Lower lobe of right lung (tissue), 2 donors: ENCODE data around the gene PPIP5K2. TPM values are rescaled to one million over a fixed set of nuclear protein-coding genes. Genes with fewer than 3 reads are reported as not detected.
A peak's percentile ranks its signal among the peaks of the same experiment; 100 is the strongest.

Source experiments
- ATAC-seq, 2 donors: fragments of 200-7000 bp; cut with Tn5 transposase; one replicate each; pipeline ENCODE4 v1.9.1; 2020 to 2022; ENCODE audit warnings: mild to moderate bottlenecking in 2 of 2, moderate library complexity in 2 of 2
- DNase-seq: peaks from one replicate; pipeline ENCODE4 v3.0.0-alpha.2; 2020
- H3K27ac ChIP-seq: fragments of 200-600 bp; one replicate; pipeline ENCODE4 v1.8.0; 2022
- H3K27me3 ChIP-seq: fragments of 200-600 bp; one replicate; pipeline ENCODE4 v1.8.0; 2022; ENCODE audit warnings: low read depth
- H3K36me3 ChIP-seq: fragments of 200-600 bp; one replicate; pipeline ENCODE4 v1.8.0; 2022; ENCODE audit warnings: mild to moderate bottlenecking
- H3K4me1 ChIP-seq: fragments of 200-600 bp; one replicate; pipeline ENCODE4 v1.8.0; 2022
- H3K4me3 ChIP-seq: fragments of 200-600 bp; one replicate; pipeline ENCODE4 v1.8.0; 2022; ENCODE audit warnings: mild to moderate bottlenecking
- H3K9me3 ChIP-seq: fragments of 200-600 bp; one replicate; pipeline ENCODE4 v1.8.0; 2022
- CTCF ChIP-seq: fragments of 200-600 bp; IDR thresholded peaks from one replicate; pipeline ENCODE4 v1.8.0; 2022; ENCODE audit warnings: antibody characterized with exemption, mild to moderate bottlenecking
- intact Hi-C: fragments of 100-400 bp; cut with DNase I; formaldehyde crosslinking; loops from one replicate; pipeline ENCODE4 v1.11.0; 2022
- total RNA-seq: library from RNA; stranded (reverse); fragmentation: NEBNext Ultra II Directional; extraction: Animal tissue kit (Norgen Biotek cat#: 25700); gene quantifications from one replicate; pipeline ENCODE4 v1.2.1, GENCODE V29; 2021
- donor health status: DM: no; HTN: yes; CAD: no; lungs with severe emphysema.

Gene PPIP5K2
- total RNA-seq, 1 donor from 2014 or later = 62.2 TPM

DNA sequence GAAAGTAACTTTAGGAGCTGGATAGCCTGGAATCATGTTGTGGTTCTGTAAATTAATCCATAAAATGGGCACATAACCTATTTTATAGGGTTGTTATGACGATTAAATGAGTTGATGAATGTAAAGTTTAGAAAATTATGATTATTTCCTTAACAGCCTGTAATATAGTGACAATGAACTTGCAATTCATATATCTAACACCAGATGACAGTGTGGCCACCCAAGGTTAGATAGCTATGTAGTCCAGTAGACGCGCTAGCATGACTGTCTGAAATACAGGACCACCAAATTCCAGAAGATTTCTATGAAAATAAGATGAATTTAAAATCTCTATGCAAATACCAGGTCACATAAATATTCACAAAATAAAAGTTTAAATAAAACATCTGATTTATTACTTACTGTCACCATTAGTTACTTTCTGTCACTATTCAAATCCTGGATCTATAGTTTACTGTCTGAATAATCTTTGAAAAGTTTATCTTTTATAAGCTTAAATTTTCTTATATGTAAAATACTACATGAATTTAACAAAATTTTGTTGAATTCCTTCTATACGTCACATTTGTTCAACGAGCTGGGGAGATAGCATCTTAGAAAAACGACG is 112.4 kb downstream of the PPIP5K2 start:
- Histone ChIP-seq H3K4me1 (no peaks in the 10 kb centered on the region), H3K27ac (no peak overlapping the region), H3K36me3 (no peaks in the 10 kb centered on the region), H3K27me3 (no peaks in the 10 kb centered on the region), H3K9me3 (no peaks in the 10 kb centered on the region), H3K4me3 (no peak overlapping the region)
- ATAC-seq = peak; percentile 73 to 91
- intact Hi-C loops = loop anchor here (5.0 kb wide), 1 partner anchor 245 kb away; no protein-coding TSS in a partner anchor
- TF ChIP-seq CTCF = peak; percentile 82
- DNase-seq = no peak

DNA sequence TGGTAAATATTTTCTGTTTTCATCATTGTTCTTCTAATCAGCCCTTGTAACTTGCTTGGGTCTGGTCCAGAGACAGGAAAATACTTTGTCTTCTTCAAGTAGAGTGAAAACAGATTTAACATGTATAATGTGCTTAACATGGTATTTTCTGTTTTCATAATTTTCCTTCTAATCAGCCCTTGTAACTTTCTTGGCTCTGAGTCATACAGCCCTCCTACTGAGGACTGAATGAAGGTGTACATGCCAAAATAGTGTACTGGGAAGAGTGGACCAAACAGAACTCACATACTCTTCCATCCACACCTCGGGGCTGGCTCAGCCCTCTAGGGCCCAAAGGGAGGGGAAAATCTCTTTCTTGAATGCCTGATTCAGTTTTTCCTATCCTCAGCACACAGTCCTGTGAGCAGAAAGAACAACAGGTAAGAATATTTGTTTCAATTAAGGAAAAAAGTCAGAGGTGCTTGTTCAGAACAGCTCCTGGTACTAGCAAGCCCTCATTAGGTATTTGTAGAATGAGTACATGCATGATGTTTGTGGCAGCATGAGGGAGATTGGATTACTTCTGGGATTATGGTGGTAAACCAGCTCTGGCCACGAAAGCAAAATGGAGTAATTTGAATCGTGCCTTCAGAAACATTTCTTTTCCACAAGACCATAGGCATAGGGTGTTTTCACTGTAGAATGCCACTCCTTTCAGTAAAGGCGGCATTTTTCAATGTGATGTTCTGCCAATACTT is 114.3 kb downstream of the PPIP5K2 start:
- ATAC-seq = peak; percentile 23 to 74

DNA sequence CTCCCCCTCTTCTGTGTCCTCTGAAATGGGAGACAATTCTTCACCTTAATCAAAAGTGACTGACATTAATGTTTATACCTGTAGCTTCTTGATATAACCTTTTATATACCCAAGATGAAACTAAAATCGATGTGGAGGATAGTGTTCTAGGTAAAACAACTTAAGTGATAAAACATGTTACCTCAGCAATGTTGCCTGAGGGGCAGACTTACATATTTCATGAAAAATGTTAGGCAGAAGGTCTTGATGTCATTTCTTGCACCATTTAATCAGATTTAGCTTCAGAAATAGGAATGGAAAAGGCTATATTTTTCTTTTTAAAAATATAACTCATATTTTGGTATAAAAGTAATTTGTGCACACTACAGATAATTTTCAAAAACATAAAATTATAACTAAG is 115.8 kb downstream of the PPIP5K2 start:
- ATAC-seq (no peak), DNase-seq (no peak)
- H3K27me3 ChIP-seq = no peaks in the 10 kb centered on the region
- H3K36me3 ChIP-seq = no peaks in the 10 kb centered on the region
- intact Hi-C loops = no loop called here
- no peak overlapping the region for H3K4me3 ChIP-seq
- peaks cover 10% of the 10 kb centered on the region for H3K9me3 ChIP-seq
- no peak overlapping the region for H3K27ac ChIP-seq
- no peak for TF ChIP-seq CTCF
- no peaks in the 10 kb centered on the region for H3K4me1 ChIP-seq

More for the DNA sequence above, 114.3 kb downstream of the PPIP5K2 start:
- Histone ChIP-seq H3K4me1 (no peaks in the 10 kb centered on the region), H3K9me3 (peaks cover 7% of the 10 kb centered on the region), H3K4me3 (no peak overlapping the region), H3K27ac (no peak overlapping the region), H3K27me3 (no peaks in the 10 kb centered on the region), H3K36me3 (no peaks in the 10 kb centered on the region)
- no peak for DNase-seq
- no peak for TF ChIP-seq CTCF
- intact Hi-C loops = loop anchor here (5.0 kb wide), 1 partner anchor 243 kb away; no protein-coding TSS in a partner anchor

- Histone ChIP-seq H3K4me3 (no peak overlapping the region), H3K4me1 (no peaks in the 10 kb centered on the region), H3K36me3 (no peaks in the 10 kb centered on the region), H3K27ac (no peak overlapping the region), H3K9me3 (peaks cover 10% of the 10 kb centered on the region), H3K27me3 (no peaks in the 10 kb centered on the region)
- DNase-seq (no peak), ATAC-seq (no peak)
- intact Hi-C loops = no loop called here
- no peak for TF ChIP-seq CTCF
These were observed 117.7 kb downstream of the PPIP5K2 start for GRCh38 chr5:103237778-103238177.

DNA sequence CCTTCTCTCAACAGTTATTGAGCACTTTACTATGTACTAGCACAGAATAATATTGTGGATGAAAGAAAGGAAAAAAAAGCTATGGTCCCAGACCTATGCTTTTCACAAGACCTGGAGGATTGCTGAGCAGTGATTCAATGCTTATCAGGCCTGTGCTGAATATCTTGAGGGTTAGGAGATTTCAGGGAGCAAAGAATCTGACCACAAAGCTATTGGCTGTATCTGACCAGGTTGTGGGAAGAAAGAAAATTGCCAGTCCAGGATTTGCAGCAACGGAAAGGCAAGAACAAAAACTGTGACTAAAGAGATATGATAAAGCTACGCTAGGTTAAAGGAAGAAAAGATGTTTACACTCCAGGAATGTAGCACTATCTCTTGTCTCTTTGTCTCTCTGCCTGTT is 123.6 kb downstream of the PPIP5K2 start:
- Histone ChIP-seq H3K36me3 (no peaks in the 10 kb centered on the region), H3K4me1 (no peaks in the 10 kb centered on the region), H3K27me3 (no peaks in the 10 kb centered on the region), H3K27ac (no peak overlapping the region), H3K4me3 (no peak overlapping the region), H3K9me3 (peaks cover 10% of the 10 kb centered on the region)
- DNase-seq (no peak), ATAC-seq (no peak)
- no peak for TF ChIP-seq CTCF
- intact Hi-C loops = no loop called here
